ENCODE measurements around the gene SLC35C1.

Gene SLC35C1

GRCh38 chr11:45765836-45766235 is 39.1 kb upstream of the SLC35C1 start:
- no peak for TF ChIP-seq CTCF (IDR thresholded peaks at IDR 0.05; ENCODE audit: low read depth, low read length)
- DNase-seq (ENCODE audit: low read depth in 2 of 2), result peak in 1 of 2 donors; percentile 14
- no peak overlapping the region for H3K4me3 ChIP-seq (replicated peaks in 1 of 2; ENCODE audit: low read depth in 2 of 2, low read length in 2 of 2)

GRCh38 chr11:45766469-45766868 is 38.5 kb upstream of the SLC35C1 start:
- no peak overlapping the region for H3K4me3 ChIP-seq (replicated peaks in 1 of 2; ENCODE audit: low read depth in 2 of 2, low read length in 2 of 2)
- DNase-seq (ENCODE audit: low read depth in 2 of 2), result no peak
- no peak for TF ChIP-seq CTCF (IDR thresholded peaks at IDR 0.05; ENCODE audit: low read depth, low read length)

- H3K4me3 ChIP-seq (replicated peaks in 1 of 2; ENCODE audit: low read depth in 2 of 2, low read length in 2 of 2), result no peak overlapping the region
- DNase-seq (ENCODE audit: low read depth in 2 of 2), result no peak
- no peak for TF ChIP-seq CTCF (IDR thresholded peaks at IDR 0.05; ENCODE audit: low read depth, low read length)
These were observed 36.5 kb upstream of the SLC35C1 start for GRCh38 chr11:45768486-45768885.

GRCh38 chr11:45769960-45770359 is 35.0 kb upstream of the SLC35C1 start:
- TF ChIP-seq CTCF (IDR thresholded peaks at IDR 0.05; ENCODE audit: low read depth, low read length), result no peak
- no peak for DNase-seq (ENCODE audit: low read depth in 2 of 2)
- no peak overlapping the region for H3K4me3 ChIP-seq (replicated peaks in 1 of 2; ENCODE audit: low read depth in 2 of 2, low read length in 2 of 2)

GRCh38 chr11:45771193-45771565 is 33.8 kb upstream of the SLC35C1 start:
- peak; percentile 87 for TF ChIP-seq CTCF (IDR thresholded peaks at IDR 0.05; ENCODE audit: low read depth, low read length)
- peak; percentile 54 to 60 for DNase-seq (ENCODE audit: low read depth in 2 of 2)
- peak overlapping the region; percentile 42 to 55 for H3K4me3 ChIP-seq (replicated peaks in 1 of 2; ENCODE audit: low read depth in 2 of 2, low read length in 2 of 2)

GRCh38 chr11:45771566-45772448 is 33.1 kb upstream of the SLC35C1 start:
- DNase-seq (ENCODE audit: low read depth in 2 of 2), result peak; percentile 75 to 80
- H3K4me3 ChIP-seq (replicated peaks in 1 of 2; ENCODE audit: low read depth in 2 of 2, low read length in 2 of 2), result peak overlapping the region; percentile 42 to 55
- TF ChIP-seq CTCF (IDR thresholded peaks at IDR 0.05; ENCODE audit: low read depth, low read length), result peak; percentile 96

GRCh38 chr11:45772449-45772774 is 32.5 kb upstream of the SLC35C1 start:
- TF ChIP-seq CTCF (IDR thresholded peaks at IDR 0.05; ENCODE audit: low read depth, low read length), result no peak
- no peak for DNase-seq (ENCODE audit: low read depth in 2 of 2)
- no peak overlapping the region for H3K4me3 ChIP-seq (replicated peaks in 1 of 2; ENCODE audit: low read depth in 2 of 2, low read length in 2 of 2)
